Measurements from ENCODE around the gene PTPN9. TPM values are rescaled to one million over a fixed set of nuclear protein-coding genes. Genes with fewer than 3 reads are reported as not detected.

Gene PTPN9
- total and polyA plus RNA-seq, 2 of the 13 experiments (the other 11 are each of a cell fraction or from before 2014, with no cell fraction given): 16.6 to 19.9 TPM

DNA sequence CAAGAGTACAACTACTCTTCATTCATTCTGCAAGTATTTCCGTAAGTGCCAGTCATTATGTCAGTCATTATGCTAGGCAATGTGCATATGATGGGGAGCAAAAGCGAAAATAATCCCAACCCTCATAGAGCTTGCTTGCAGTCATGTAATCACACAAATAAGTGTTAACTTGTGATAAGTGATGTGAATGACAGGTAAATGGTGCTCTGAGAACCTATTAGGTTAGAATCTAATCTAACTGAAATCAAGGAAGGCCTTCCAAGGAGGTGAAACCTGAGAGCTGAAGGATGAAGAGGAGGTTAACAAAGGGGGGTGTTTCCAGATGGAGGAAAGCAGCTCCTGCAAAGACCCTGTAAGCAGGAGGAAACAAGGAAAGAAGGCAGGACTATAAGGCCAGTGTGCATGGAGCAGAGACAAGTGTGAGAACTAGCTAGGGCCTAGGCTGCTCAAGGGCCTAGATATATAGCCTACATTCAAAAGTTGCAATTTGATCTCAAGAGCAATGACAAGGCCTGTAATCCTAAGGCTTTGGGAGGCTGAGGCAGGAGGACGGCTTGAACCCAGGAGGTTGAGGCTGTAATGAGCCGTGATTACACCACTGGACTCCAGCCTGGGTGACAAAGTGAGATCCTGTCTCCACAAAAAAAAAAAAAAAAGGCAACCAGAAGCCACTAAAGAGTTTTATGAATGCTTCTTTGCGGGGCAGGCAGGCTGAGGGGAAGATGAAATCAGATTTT, 5.3 kb downstream of the PTPN9 start:
- POLR2A ChIA-PET: no interaction called here
- TF ChIP-seq ATRX (CRISPR knock-in tag; IDR thresholded peaks at IDR 0.05; ENCODE audit: borderline replicate concordance): no peak
- TF ChIP-seq, protein P1, sequence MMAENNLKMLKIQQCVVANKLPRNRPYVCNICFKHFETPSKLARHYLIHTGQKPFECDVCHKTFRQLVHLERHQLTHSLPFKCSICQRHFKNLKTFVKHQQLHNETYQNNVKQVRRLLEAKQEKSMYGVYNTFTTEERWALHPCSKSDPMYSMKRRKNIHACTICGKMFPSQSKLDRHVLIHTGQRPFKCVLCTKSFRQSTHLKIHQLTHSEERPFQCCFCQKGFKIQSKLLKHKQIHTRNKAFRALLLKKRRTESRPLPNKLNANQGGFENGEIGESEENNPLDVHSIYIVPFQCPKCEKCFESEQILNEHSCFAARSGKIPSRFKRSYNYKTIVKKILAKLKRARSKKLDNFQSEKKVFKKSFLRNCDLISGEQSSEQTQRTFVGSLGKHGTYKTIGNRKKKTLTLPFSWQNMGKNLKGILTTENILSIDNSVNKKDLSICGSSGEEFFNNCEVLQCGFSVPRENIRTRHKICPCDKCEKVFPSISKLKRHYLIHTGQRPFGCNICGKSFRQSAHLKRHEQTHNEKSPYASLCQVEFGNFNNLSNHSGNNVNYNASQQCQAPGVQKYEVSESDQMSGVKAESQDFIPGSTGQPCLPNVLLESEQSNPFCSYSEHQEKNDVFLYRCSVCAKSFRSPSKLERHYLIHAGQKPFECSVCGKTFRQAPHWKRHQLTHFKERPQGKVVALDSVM (CRISPR knock-in tag; IDR thresholded peaks at IDR 0.05): peak; percentile 71
- no peaks in the 10 kb centered on the region; a peak in 2 of 5 replicates for H3K27me3 ChIP-seq (ENCODE audit: control insufficient read depth in 1 of 2, insufficient read depth in 2 of 2, low read length in 2 of 2)
- H4K20me1 ChIP-seq (ENCODE audit: insufficient read depth, low read length): peaks cover 4% of the 10 kb centered on the region
- DNase-seq (ENCODE audit: low spot score) (no peak), ATAC-seq (no peak), FAIRE-seq (no peak)
- peaks cover 58% of the 10 kb centered on the region for H3K79me2 ChIP-seq (ENCODE audit: insufficient read depth, low read length)
- no peak overlapping the region for H2AFZ ChIP-seq (ENCODE audit: low read length)
- intact Hi-C loops (cut with micrococcal nuclease; ENCODE audit: unreplicated experiment): no loop called here
- WGBS (ENCODE audit: low lambda C conversion rate): 98% methylated on average over 5 of the region's 5 CpGs
- H3K4me1 ChIP-seq (ENCODE audit: insufficient read depth, low read length): peaks cover 34% of the 10 kb centered on the region
- in situ Hi-C loops (cut with HindIII; ENCODE audit: extremely low pct_ligation_motif_present, low pct_unique_long_range_greater_than_20kb): no loop called here
- H3K9me3 ChIP-seq (ENCODE audit: low read length): no peaks in the 10 kb centered on the region
- CTCF ChIA-PET (ENCODE audit: low intra/inter-chr PET ratio, low total read pairs): no interaction called here
- H3K27ac ChIP-seq (ENCODE audit: extremely low read length, insufficient read depth, low read length): no peak overlapping the region
- no peak overlapping the region for H3K9ac ChIP-seq (ENCODE audit: insufficient read depth, low read depth, low read length)
- peaks cover 0 to 4% of the 10 kb centered on the region in 2 experiments; a peak in 2 of 5 replicates for H3K36me3 ChIP-seq (replicated peaks in 1 of 2; ENCODE audit: control insufficient read depth in 1 of 2, insufficient read depth in 2 of 2, low read length in 2 of 2)
- H3K4me2 ChIP-seq (ENCODE audit: low read depth, low read length): no peak overlapping the region
- BruUV-seq (replicated peaks): no TSS peak
- no peak overlapping the region for H3K4me3 ChIP-seq (replicated peaks in 1 of 3; ENCODE audit: insufficient read depth in 1 of 3, low read depth in 2 of 3, low read length in 3 of 3)

GRCh38 chr15:75570126-75570845, 8.8 kb downstream of the PTPN9 start:
- intact Hi-C loops (cut with micrococcal nuclease; ENCODE audit: unreplicated experiment) (no loop called here), in situ Hi-C loops (cut with HindIII; ENCODE audit: extremely low pct_ligation_motif_present, low pct_unique_long_range_greater_than_20kb) (no loop called here)
- ChIA-PET CTCF (ENCODE audit: low intra/inter-chr PET ratio, low total read pairs) (no interaction called here), POLR2A (interaction anchor here (0.6 to 1.5 kb wide), 2 partner anchors 9 to 64 kb away, joined by 3 to 5 read pairs; partner anchors contain the start of gene PTPN9)
- FAIRE-seq (no peak), DNase-seq (ENCODE audit: low spot score) (no peak), ATAC-seq (no peak)
- Histone ChIP-seq H3K27ac (ENCODE audit: extremely low read length, insufficient read depth, low read length) (no peak overlapping the region), H3K4me2 (ENCODE audit: low read depth, low read length) (no peak overlapping the region), H3K4me1 (ENCODE audit: insufficient read depth, low read length) (peaks cover 21% of the 10 kb centered on the region), H3K79me2 (ENCODE audit: insufficient read depth, low read length) (peaks cover 45% of the 10 kb centered on the region), H3K9ac (ENCODE audit: insufficient read depth, low read depth, low read length) (no peak overlapping the region), H3K9me3 (ENCODE audit: low read length) (no peaks in the 10 kb centered on the region), H3K36me3 (replicated peaks in 1 of 2; ENCODE audit: control insufficient read depth in 1 of 2, insufficient read depth in 2 of 2, low read length in 2 of 2) (peaks cover 0 to 4% of the 10 kb centered on the region in 2 experiments; a peak in 3 of 5 replicates), H4K20me1 (ENCODE audit: insufficient read depth, low read length) (peaks cover 4% of the 10 kb centered on the region; the same call in 1 of the 2 replicates), H3K4me3 (replicated peaks in 1 of 3; ENCODE audit: insufficient read depth in 1 of 3, low read depth in 2 of 3, low read length in 3 of 3) (no peak overlapping the region), H3K27me3 (ENCODE audit: control insufficient read depth in 1 of 2, insufficient read depth in 2 of 2, low read length in 2 of 2) (no peaks in the 10 kb centered on the region; a peak in 1 of 5 replicates), H2AFZ (ENCODE audit: low read length) (no peak overlapping the region)
- WGBS (ENCODE audit: low lambda C conversion rate): 98% methylated on average over 8 of the region's 8 CpGs
- no TSS peak for BruUV-seq (replicated peaks)
- TF ChIP-seq MZF1 (CRISPR knock-in tag; IDR thresholded peaks at IDR 0.05; ENCODE audit: borderline replicate concordance) (no peak), ZNF670 (CRISPR knock-in tag; IDR thresholded peaks at IDR 0.05; ENCODE audit: borderline replicate concordance) (no peak), CBFB (CRISPR knock-in tag; IDR thresholded peaks at IDR 0.05) (no peak), ZNF138 (CRISPR knock-in tag; IDR thresholded peaks at IDR 0.05; ENCODE audit: low read depth) (no peak)
- TF ChIP-seq, protein P2, sequence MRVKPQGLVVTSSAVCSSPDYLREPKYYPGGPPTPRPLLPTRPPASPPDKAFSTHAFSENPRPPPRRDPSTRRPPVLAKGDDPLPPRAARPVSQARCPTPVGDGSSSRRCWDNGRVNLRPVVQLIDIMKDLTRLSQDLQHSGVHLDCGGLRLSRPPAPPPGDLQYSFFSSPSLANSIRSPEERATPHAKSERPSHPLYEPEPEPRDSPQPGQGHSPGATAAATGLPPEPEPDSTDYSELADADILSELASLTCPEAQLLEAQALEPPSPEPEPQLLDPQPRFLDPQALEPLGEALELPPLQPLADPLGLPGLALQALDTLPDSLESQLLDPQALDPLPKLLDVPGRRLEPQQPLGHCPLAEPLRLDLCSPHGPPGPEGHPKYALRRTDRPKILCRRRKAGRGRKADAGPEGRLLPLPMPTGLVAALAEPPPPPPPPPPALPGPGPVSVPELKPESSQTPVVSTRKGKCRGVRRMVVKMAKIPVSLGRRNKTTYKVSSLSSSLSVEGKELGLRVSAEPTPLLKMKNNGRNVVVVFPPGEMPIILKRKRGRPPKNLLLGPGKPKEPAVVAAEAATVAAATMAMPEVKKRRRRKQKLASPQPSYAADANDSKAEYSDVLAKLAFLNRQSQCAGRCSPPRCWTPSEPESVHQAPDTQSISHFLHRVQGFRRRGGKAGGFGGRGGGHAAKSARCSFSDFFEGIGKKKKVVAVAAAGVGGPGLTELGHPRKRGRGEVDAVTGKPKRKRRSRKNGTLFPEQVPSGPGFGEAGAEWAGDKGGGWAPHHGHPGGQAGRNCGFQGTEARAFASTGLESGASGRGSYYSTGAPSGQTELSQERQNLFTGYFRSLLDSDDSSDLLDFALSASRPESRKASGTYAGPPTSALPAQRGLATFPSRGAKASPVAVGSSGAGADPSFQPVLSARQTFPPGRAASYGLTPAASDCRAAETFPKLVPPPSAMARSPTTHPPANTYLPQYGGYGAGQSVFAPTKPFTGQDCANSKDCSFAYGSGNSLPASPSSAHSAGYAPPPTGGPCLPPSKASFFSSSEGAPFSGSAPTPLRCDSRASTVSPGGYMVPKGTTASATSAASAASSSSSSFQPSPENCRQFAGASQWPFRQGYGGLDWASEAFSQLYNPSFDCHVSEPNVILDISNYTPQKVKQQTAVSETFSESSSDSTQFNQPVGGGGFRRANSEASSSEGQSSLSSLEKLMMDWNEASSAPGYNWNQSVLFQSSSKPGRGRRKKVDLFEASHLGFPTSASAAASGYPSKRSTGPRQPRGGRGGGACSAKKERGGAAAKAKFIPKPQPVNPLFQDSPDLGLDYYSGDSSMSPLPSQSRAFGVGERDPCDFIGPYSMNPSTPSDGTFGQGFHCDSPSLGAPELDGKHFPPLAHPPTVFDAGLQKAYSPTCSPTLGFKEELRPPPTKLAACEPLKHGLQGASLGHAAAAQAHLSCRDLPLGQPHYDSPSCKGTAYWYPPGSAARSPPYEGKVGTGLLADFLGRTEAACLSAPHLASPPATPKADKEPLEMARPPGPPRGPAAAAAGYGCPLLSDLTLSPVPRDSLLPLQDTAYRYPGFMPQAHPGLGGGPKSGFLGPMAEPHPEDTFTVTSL (CRISPR knock-in tag; IDR thresholded peaks at IDR 0.05; ENCODE audit: borderline replicate concordance): no peak

Measured in HepG2 (cell line).